H1 (cell line): ENCODE measurements around the gene HK1. TPM values are rescaled to one million over a fixed set of nuclear protein-coding genes. Genes with fewer than 3 reads are reported as not detected.
"Not testable (repeated sequence)": the region's sequence is repeated elsewhere in the genome, so short reads cannot be mapped to it uniquely, and the experiment has no call there.

Experiments
- CTCF ChIA-PET: fragments of 300-600 bp; sonication (Branson Sonifier 250); formaldehyde crosslinking; loops from one replicate; lab custom pipeline; 2021; ENCODE audit not compliant: partially characterized antibody; lab: Charles Lee
- POLR2A ChIA-PET: fragments of 300-600 bp; sonication (Branson Sonifier 250); formaldehyde crosslinking; loops from one replicate; lab custom pipeline; 2021; ENCODE audit warnings: inconsistent platforms; ENCODE audit not compliant: partially characterized antibody; lab: Charles Lee
- DNase-seq, 2 experiments: peaks; one replicate each; pipeline versions ENCODE4 v3.0.0 to v3.0.0-alpha.2; 2010 to 2022; ENCODE audit warnings: low spot score in 2 of 2, low read depth in 1 of 2, mixed read lengths in 1 of 2
- FAIRE-seq: peaks from 2 replicates; lab custom pipeline; 2011; peaks lifted over from hg19 to GRCh38; lab: Jason Lieb, UNC
- H2AFZ ChIP-seq: 2 replicates; pipeline ENCODE4 v1.8.1; 2012; ENCODE audit warnings: low read length, inconsistent platforms
- H2AK5ac ChIP-seq: 2 replicates; pipeline ENCODE4 v1.6.1; 2013; ENCODE audit warnings: low read depth, low read length
- H2BK120ac ChIP-seq: replicated peaks from 2 replicates; pipeline ENCODE3; 2013; ENCODE audit warnings: low read depth, low read length, inconsistent platforms
- H2BK12ac ChIP-seq: 2 replicates; pipeline ENCODE4 v1.6.1; 2013; ENCODE audit warnings: low read depth, low read length
- H2BK15ac ChIP-seq: 2 replicates; pipeline ENCODE4 v1.6.1; 2013; ENCODE audit warnings: low read length
- H2BK20ac ChIP-seq: 2 replicates; pipeline ENCODE4 v1.6.1; 2013; ENCODE audit warnings: low read length
- H2BK5ac ChIP-seq: 2 replicates; pipeline ENCODE4 v1.6.1; 2013; ENCODE audit warnings: low read depth, low read length
- H3K14ac ChIP-seq: 2 replicates; pipeline ENCODE4 v1.6.1; 2013; ENCODE audit warnings: inconsistent platforms; ENCODE audit not compliant: insufficient read length
- H3K18ac ChIP-seq: 2 replicates; pipeline ENCODE4 v1.6.1; 2013; ENCODE audit warnings: low read length; ENCODE audit errors: extremely low read depth
- H3K23ac ChIP-seq: 2 replicates; pipeline ENCODE4 v1.6.1; 2013; ENCODE audit warnings: inconsistent platforms; ENCODE audit not compliant: insufficient read length
- H3K23me2 ChIP-seq: 2 replicates; pipeline ENCODE4 v1.6.1; 2013; ENCODE audit warnings: low read depth, low read length
- H3K27ac ChIP-seq: 2 replicates; pipeline ENCODE4 v1.6.1; 2011; ENCODE audit warnings: low read depth, low read length, inconsistent platforms
- H3K27me3 ChIP-seq, 4 experiments: replicated peaks in 1 of 4; 1 replicate in 1 of 4; 2 replicates in 3 of 4; pipeline versions ENCODE4 v1.6.1 to v1.8.1; 2011 to 2013; ENCODE audit warnings: low read length in 3 of 4, mild to moderate bottlenecking in 3 of 4, inconsistent platforms in 2 of 4, mixed read lengths in 2 of 4, moderate library complexity in 1 of 4; ENCODE audit not compliant: control insufficient read depth in 3 of 4, insufficient read depth in 3 of 4; ENCODE audit errors: extremely low read depth in 1 of 4
- H3K36me3 ChIP-seq, 4 experiments: 2 replicates each; pipeline versions ENCODE4 v1.6.1 to v1.8.1; 2011 to 2013; ENCODE audit warnings: mild to moderate bottlenecking in 4 of 4, low read length in 3 of 4, moderate library complexity in 2 of 4, control low read depth in 1 of 4, inconsistent platforms in 1 of 4; ENCODE audit not compliant: insufficient read depth in 4 of 4, control insufficient read depth in 2 of 4
- H3K4ac ChIP-seq: replicated peaks from 2 replicates; pipeline ENCODE3; 2013; ENCODE audit warnings: low read length, low read depth, mixed read lengths, inconsistent platforms; ENCODE audit not compliant: insufficient read length
- H3K4me1 ChIP-seq, 4 experiments: replicated peaks in 1 of 4; 1 replicate in 1 of 4; 2 replicates in 3 of 4; pipeline versions ENCODE4 v1.6.1 to v1.8.1; 2011 to 2013; ENCODE audit warnings: low read length in 3 of 4, inconsistent platforms in 2 of 4, mixed read lengths in 1 of 4; ENCODE audit not compliant: insufficient read depth in 4 of 4, control insufficient read depth in 3 of 4
- H3K4me2 ChIP-seq, 2 experiments: 2 replicates each; pipeline versions ENCODE4 v1.6.1 to v1.8.1; 2011 to 2013; ENCODE audit warnings: low read depth in 2 of 2, low read length in 2 of 2, control low read depth in 1 of 2, inconsistent platforms in 1 of 2, mild to moderate bottlenecking in 1 of 2; ENCODE audit not compliant: insufficient read depth in 1 of 2
- H3K4me3 ChIP-seq, 4 experiments: fragments of 200-600, 300-600 bp in 1 of 4; sonication (generic), shearing (Covaris generic), sonication (Bioruptor Twin) in 1 of 4; 2 replicates each; pipeline versions ENCODE4 v1.5.1 to v1.8.1; 2011 to 2016; ENCODE audit warnings: low read length in 4 of 4, low read depth in 3 of 4, control low read depth in 2 of 4, inconsistent platforms in 2 of 4, mild to moderate bottlenecking in 2 of 4, mixed read lengths in 1 of 4, moderate library complexity in 1 of 4; ENCODE audit not compliant: insufficient read depth in 2 of 4; ENCODE audit errors: extremely low read depth in 1 of 4
- H3K56ac ChIP-seq: replicated peaks from 2 replicates; pipeline ENCODE3; 2013; ENCODE audit warnings: low read depth, mild to moderate bottlenecking, mixed read lengths, low read length, inconsistent platforms; ENCODE audit not compliant: insufficient read length
- H3K79me1 ChIP-seq: 2 replicates; pipeline ENCODE4 v1.6.1; 2013; ENCODE audit warnings: low read depth, low read length, control low read depth
- H3K79me2 ChIP-seq, 2 experiments: 2 replicates each; pipeline versions ENCODE4 v1.6.1 to v1.8.1; 2012 to 2013; ENCODE audit warnings: low read length in 2 of 2, mild to moderate bottlenecking in 2 of 2, inconsistent platforms in 1 of 2; ENCODE audit not compliant: insufficient read depth in 2 of 2, control insufficient read depth in 1 of 2
- H3K9ac ChIP-seq, 4 experiments: replicated peaks in 1 of 4; 1 replicate in 1 of 4; 2 replicates in 3 of 4; pipeline versions ENCODE4 v1.6.1 to v1.8.1; 2011 to 2013; ENCODE audit warnings: low read depth in 3 of 4, low read length in 3 of 4, control low read depth in 2 of 4, mild to moderate bottlenecking in 2 of 4, moderate library complexity in 2 of 4, inconsistent platforms in 1 of 4; ENCODE audit errors: extremely low read depth in 1 of 4
- H3K9me3 ChIP-seq, 2 experiments: 2 replicates each; pipeline versions ENCODE4 v1.6.1 to v1.8.1; 2012 to 2013; ENCODE audit warnings: mild to moderate bottlenecking in 2 of 2, moderate library complexity in 2 of 2, control low read depth in 1 of 2, inconsistent platforms in 1 of 2, low read depth in 1 of 2, low read length in 1 of 2, mixed read lengths in 1 of 2; ENCODE audit not compliant: insufficient read depth in 2 of 2
- H4K20me1 ChIP-seq, 2 experiments: replicated peaks in 1 of 2; 2 replicates each; pipeline versions ENCODE3 to v1.8.1; 2011 to 2013; ENCODE audit warnings: inconsistent platforms in 2 of 2, low read length in 2 of 2, mild to moderate bottlenecking in 1 of 2; ENCODE audit not compliant: insufficient read depth in 2 of 2, control insufficient read depth in 1 of 2
- H4K5ac ChIP-seq: 2 replicates; pipeline ENCODE4 v1.6.1; 2013; ENCODE audit warnings: low read length, low read depth, mixed read lengths, inconsistent platforms; ENCODE audit not compliant: insufficient read length
- H4K8ac ChIP-seq: 2 replicates; pipeline ENCODE4 v1.8.0; 2013; ENCODE audit warnings: mild to moderate bottlenecking, moderate library complexity, low read length, inconsistent platforms; ENCODE audit not compliant: insufficient read depth; ENCODE audit errors: extremely low read depth
- H4K91ac ChIP-seq: replicated peaks from 2 replicates; pipeline ENCODE3; 2013; ENCODE audit warnings: low read length, mixed read lengths, inconsistent platforms; ENCODE audit not compliant: insufficient read length
- WGBS, 2 experiments: shearing (Covaris generic) in 1 of 2; methylation state at CpG; one replicate each; pipeline versions ENCODE4 v1.1.6 to v1.1.7; 2013 to 2015; ENCODE audit warnings: low lambda C conversion rate in 2 of 2, mixed read lengths in 2 of 2, inconsistent platforms in 1 of 2, low coverage in 1 of 2, missing lambda C conversion rate in 1 of 2; ENCODE audit not compliant: insufficient replicate concordance in 2 of 2, insufficient coverage in 1 of 2, insufficient read length in 1 of 2; ENCODE audit errors: extremely low coverage in 1 of 2, missing lambda C conversion rate in 1 of 2; 5-methylcytosine and 5-hydroxymethylcytosine counted together
- polyA plus RNA-seq, 7 experiments: library from polyadenylated mRNA; depleted of rRNA in 3 of 7; stranded (reverse) in 5 of 7; unstranded in 2 of 7; fragments of >200 nt in 5 of 7; fragments of 200-250 nt in 2 of 7; gene quantifications; 1 replicate in 5 of 7; 2 replicates in 1 of 7; 4 replicates in 1 of 7; pipeline versions ENCODE4 v1.2.1 to v1.2.3, GENCODE V29; 2011 to 2013; ENCODE audit warnings: missing spikeins in 2 of 7, mixed read lengths in 2 of 7
- total RNA-seq: library from RNA; stranded (reverse); fragmentation: NEBNext Ultra II Directional; extraction: Animal tissue kit (Norgen Biotek cat#: 25700); gene quantifications from 2 replicates; pipeline ENCODE4 v1.2.1, GENCODE V29; 2021

The HK1 gene
- total and polyA plus RNA-seq, 2 of the 8 experiments (the other 6 are each of a cell fraction or from before 2014, with no cell fraction given): 55.8 to 247 TPM

DNA sequence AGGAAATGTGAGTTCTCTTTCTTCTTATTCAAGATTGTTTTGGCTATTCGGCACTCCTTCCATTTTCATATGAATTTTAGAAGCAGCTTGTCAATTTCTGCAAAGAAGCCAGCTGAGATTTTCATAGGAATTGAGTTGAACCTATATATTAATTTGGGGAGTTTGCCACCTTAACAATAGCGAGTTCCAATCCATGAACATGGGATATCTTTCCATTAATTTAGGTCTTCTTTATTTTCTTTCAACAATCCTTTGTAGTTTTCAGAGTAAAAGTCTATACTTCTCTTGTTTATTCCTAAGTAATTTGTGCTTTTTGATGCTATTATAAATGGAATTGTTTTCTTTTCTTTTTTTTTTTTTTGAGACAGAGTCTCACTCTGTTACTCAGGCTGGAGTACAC is 26.9 kb upstream of the HK1 start:
- H3K4me3 ChIP-seq, H3K56ac ChIP-seq, H3K9ac ChIP-seq, H3K18ac ChIP-seq, H3K27ac ChIP-seq, H3K36me3 ChIP-seq, H2BK12ac ChIP-seq, H2BK20ac ChIP-seq, H3K79me2 ChIP-seq, H2BK120ac ChIP-seq, H4K8ac ChIP-seq, H4K91ac ChIP-seq, FAIRE-seq, H3K27me3 ChIP-seq, H2BK5ac ChIP-seq, H3K4me2 ChIP-seq, CTCF ChIA-PET, H3K14ac ChIP-seq, H4K20me1 ChIP-seq, DNase-seq, H2BK15ac ChIP-seq, H3K4me1 ChIP-seq, H3K9me3 ChIP-seq, H2AK5ac ChIP-seq, H2AFZ ChIP-seq, H3K4ac ChIP-seq, H4K5ac ChIP-seq, POLR2A ChIA-PET, H3K23ac ChIP-seq, H3K79me1 ChIP-seq, H3K23me2 ChIP-seq: not testable (repeated sequence)
- 95% methylated on average over 2 of the region's 2 CpGs; no CpG with 5 or more reads in 1 of the 2 experiments for WGBS, 2 experiments
